Measurements from ENCODE around the gene BORA.

- TF ChIP-seq CTCF (conservative IDR thresholded peaks at IDR 0.05) (no peak), ZFX (IDR thresholded peaks at IDR 0.05) (no peak)
Measured at GRCh38 chr13:72754111-72754510, 26.4 kb downstream of the BORA start.

All from C4-2B (cell line).